PC-3 (cell line): ENCODE measurements around the gene EEF1AKMT4. TPM values are rescaled to one million over a fixed set of nuclear protein-coding genes. Genes with fewer than 3 reads are reported as not detected.
A peak's percentile ranks its signal among the peaks of the same experiment; 100 is the strongest.

Experiments
- ATAC-seq: fragments of 200-7000 bp; cut with Tn5 transposase; 2 replicates; pipeline ENCODE4 v1.9.1; 2020; ENCODE audit warnings: mild to moderate bottlenecking, moderate library complexity
- BruUV-seq: library from RNA; stranded (reverse); fragments of 400-500 nt; replicated peaks from 2 replicates; lab custom pipeline; 2021; lab: Mats Ljungman, UMichigan
- CTCF ChIA-PET: fragments of 300-600 bp; sonication (Branson Sonifier 250); formaldehyde crosslinking; loops from one replicate; lab custom pipeline; 2022; ENCODE audit warnings: antibody characterized with exemption; lab: Charles Lee
- POLR2A ChIA-PET: fragments of 300-600 bp; sonication (Branson Sonifier 250); formaldehyde crosslinking; loops from one replicate; lab custom pipeline; 2022; ENCODE audit warnings: antibody characterized with exemption; ENCODE audit not compliant: unreplicated experiment; lab: Charles Lee
- DNase-seq: peaks from one replicate; pipeline ENCODE4 v3.0.0-alpha.2; 2015
- H2AFZ ChIP-seq: fragments of 300-600 bp; sonication (generic); 2 replicates; pipeline ENCODE4 v1.6.0; 2016; ENCODE audit warnings: antibody characterized with exemption, low read length
- H3F3A ChIP-seq: fragments of 300-600 bp; sonication (generic); one replicate; pipeline ENCODE4 v1.6.0; 2017; ENCODE audit warnings: antibody characterized with exemption, low read length, control low read depth, mild to moderate bottlenecking; ENCODE audit not compliant: unreplicated experiment
- H3K27ac ChIP-seq: fragments of 300-600 bp; sonication (generic); 2 replicates; pipeline ENCODE4 v1.5.1; 2016; ENCODE audit warnings: mild to moderate bottlenecking, low read length
- H3K27me3 ChIP-seq: fragments of 300-600 bp; sonication (generic); 2 replicates; pipeline ENCODE4 v1.6.1; 2016; ENCODE audit warnings: low read length, mixed read lengths
- H3K36me3 ChIP-seq: fragments of 300-600 bp; sonication (generic); 2 replicates; pipeline ENCODE4 v1.6.1; 2016; ENCODE audit warnings: low read depth, mixed run types, low read length, mixed read lengths
- H3K4me1 ChIP-seq: fragments of 300-600 bp; sonication (generic); 2 replicates; pipeline ENCODE4 v1.5.1; 2016; ENCODE audit warnings: low read length; ENCODE audit not compliant: insufficient read depth
- H3K4me2 ChIP-seq: fragments of 300-600 bp; sonication (generic); 2 replicates; pipeline ENCODE4 v1.6.0; 2016; ENCODE audit warnings: low read length
- H3K4me3 ChIP-seq: fragments of 300-600 bp; sonication (generic); 2 replicates; pipeline ENCODE4 v1.5.1; 2016; ENCODE audit warnings: mild to moderate bottlenecking, low read length, mixed read lengths
- H3K79me2 ChIP-seq: fragments of 300-600 bp; sonication (generic); 2 replicates; pipeline ENCODE4 v1.6.1; 2017; ENCODE audit warnings: low read length, mixed read lengths
- H3K9ac ChIP-seq: fragments of 300-600 bp; sonication (generic); 2 replicates; pipeline ENCODE4 v1.6.0; 2016; ENCODE audit warnings: mild to moderate bottlenecking, low read length
- H3K9me2 ChIP-seq: fragments of 300-600 bp; sonication (generic); replicated peaks from 2 replicates; pipeline ENCODE4 v1.6.1; 2016; ENCODE audit warnings: mixed run types, low read length, mixed read lengths
- H3K9me3 ChIP-seq: fragments of 300-600 bp; sonication (generic); 2 replicates; pipeline ENCODE4 v1.6.1; 2016; ENCODE audit warnings: low read length, mixed read lengths
- H4K20me1 ChIP-seq: fragments of 300-600 bp; sonication (generic); 2 replicates; pipeline ENCODE4 v1.6.1; 2016; ENCODE audit warnings: low read length, mixed read lengths
- EZH2 ChIP-seq: fragments of 300-600 bp; sonication (generic); IDR thresholded peaks from one replicate; pipeline ENCODE4 v1.6.1; 2017; ENCODE audit warnings: antibody characterized with exemption, mild to moderate bottlenecking, low read length; ENCODE audit not compliant: unreplicated experiment
- EZH2phosphoT487 ChIP-seq: fragments of 300-600 bp; sonication (generic); IDR thresholded peaks from 2 replicates; pipeline ENCODE4 v1.6.1; 2018; ENCODE audit warnings: mild to moderate bottlenecking, antibody characterized with exemption, low read length, borderline replicate concordance
- intact Hi-C: fragments of 100-400 bp; cut with micrococcal nuclease; formaldehyde crosslinking; loops from 2 replicates; pipeline ENCODE4 v1.9.0; 2023
- total RNA-seq: library from RNA; depleted of rRNA; stranded (reverse); fragments of >200 nt; gene quantifications from 2 replicates; pipeline ENCODE4 v1.2.3, GENCODE V29; 2014
- TF ChIP-seq, protein P1 (sequence below): fragments of 300-600 bp; sonication (generic); conservative IDR thresholded peaks from 2 replicates; pipeline ENCODE4 v1.5.1; 2017; ENCODE audit warnings: antibody characterized with exemption, low read depth, mild to moderate bottlenecking, low read length

EEF1AKMT4 gene
- total RNA-seq, 1 experiment from 2014 or later: 27.3 TPM

DNA sequence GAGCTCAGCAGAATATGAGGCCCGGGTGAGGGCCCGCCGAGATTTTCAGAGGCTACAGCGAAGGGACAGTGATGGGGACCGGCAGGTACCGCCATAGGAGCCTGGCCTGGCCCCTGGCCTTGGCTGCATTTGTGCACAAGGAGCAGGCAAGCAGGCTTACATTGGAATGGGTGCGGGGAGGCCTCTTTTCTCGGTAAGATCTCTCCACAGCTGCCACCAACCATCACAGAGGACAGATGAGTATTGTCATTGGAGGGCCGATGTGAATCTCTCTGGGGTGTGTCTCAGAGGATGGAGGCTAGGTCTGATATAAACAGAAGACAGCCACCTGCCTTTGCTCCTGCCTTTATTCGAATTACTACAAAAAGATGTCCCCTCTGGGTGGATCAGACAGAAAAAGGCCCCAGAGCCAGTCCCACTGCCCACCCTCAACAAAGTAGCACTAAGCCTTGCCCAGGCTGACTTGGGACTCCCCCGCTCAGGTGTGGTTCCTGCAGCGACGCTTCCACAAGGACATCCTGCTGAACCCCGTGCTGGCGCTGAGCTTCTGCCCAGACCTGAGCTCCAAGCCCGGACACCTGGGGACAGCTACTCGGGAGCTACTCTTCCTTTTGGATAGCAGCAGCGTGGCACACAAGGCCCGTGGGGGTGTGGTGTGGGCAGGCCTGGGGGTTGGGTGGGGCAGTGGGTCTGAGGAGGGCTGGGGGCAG lies 14.6 kb upstream of the EEF1AKMT4 start:
- no peak for TF ChIP-seq EZH2
- TF ChIP-seq EZH2phosphoT487: no peak
- TF ChIP-seq, protein P1, sequence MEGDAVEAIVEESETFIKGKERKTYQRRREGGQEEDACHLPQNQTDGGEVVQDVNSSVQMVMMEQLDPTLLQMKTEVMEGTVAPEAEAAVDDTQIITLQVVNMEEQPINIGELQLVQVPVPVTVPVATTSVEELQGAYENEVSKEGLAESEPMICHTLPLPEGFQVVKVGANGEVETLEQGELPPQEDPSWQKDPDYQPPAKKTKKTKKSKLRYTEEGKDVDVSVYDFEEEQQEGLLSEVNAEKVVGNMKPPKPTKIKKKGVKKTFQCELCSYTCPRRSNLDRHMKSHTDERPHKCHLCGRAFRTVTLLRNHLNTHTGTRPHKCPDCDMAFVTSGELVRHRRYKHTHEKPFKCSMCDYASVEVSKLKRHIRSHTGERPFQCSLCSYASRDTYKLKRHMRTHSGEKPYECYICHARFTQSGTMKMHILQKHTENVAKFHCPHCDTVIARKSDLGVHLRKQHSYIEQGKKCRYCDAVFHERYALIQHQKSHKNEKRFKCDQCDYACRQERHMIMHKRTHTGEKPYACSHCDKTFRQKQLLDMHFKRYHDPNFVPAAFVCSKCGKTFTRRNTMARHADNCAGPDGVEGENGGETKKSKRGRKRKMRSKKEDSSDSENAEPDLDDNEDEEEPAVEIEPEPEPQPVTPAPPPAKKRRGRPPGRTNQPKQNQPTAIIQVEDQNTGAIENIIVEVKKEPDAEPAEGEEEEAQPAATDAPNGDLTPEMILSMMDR: no peak
- no peaks in the 10 kb centered on the region for H3K9me3 ChIP-seq
- no peak for DNase-seq
- H2AFZ ChIP-seq: no peak overlapping the region
- ChIA-PET POLR2A (no interaction called here), CTCF (no interaction called here)
- no peak overlapping the region for H3K27ac ChIP-seq
- H4K20me1 ChIP-seq: no peaks in the 10 kb centered on the region
- peaks cover 15% of the 10 kb centered on the region for H3K4me1 ChIP-seq
- no peaks in the 10 kb centered on the region for H3K79me2 ChIP-seq
- peaks cover 7% of the 10 kb centered on the region for H3K27me3 ChIP-seq
- no peak for ATAC-seq
- no peaks in the 10 kb centered on the region for H3F3A ChIP-seq
- intact Hi-C loops: loop anchor here (5.0 kb wide), 1 partner anchor 48 kb away; the partner anchor contains the start of gene ABCF3
- no peak overlapping the region for H3K4me3 ChIP-seq
- H3K36me3 ChIP-seq: no peaks in the 10 kb centered on the region
- H3K4me2 ChIP-seq: peak overlapping the region; percentile 56; the same call in 1 of the 2 replicates
- no peak overlapping the region for H3K9ac ChIP-seq
- H3K9me2 ChIP-seq: no peaks in the 10 kb centered on the region
- no TSS peak for BruUV-seq

DNA sequence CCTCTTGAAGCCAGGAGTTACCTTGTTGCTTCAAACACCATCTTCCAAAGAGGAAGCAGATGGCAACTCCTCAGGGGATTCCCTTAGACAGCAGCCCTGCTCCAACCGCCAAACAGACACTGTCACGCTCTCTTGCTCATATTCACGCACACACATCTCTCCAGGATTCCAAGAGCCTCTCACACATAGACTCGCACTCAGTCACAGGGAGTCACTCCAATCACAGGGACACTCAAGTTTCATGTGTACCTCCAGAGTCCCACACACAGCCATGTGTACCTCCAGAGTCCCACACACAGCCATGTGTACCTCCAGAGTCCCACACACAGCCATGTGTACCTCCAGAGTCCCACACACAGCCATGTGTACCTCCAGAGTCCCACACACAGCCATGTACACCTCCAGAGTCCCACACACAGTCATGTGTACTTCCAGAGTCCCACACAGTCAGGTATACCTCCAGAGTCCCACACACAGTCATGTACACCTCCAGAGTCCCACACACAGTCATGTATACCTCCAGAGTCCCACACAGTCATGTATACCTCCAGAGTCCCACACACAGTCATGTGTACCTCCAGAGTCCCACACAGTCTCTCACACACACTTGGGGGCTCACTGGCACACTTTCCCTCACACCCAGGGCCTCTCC lies 14.0 kb upstream of the EEF1AKMT4 start:
- no peak for DNase-seq
- Histone ChIP-seq H3K79me2 (no peaks in the 10 kb centered on the region), H3K27me3 (peaks cover under 1% of the 10 kb centered on the region), H3K36me3 (no peaks in the 10 kb centered on the region), H3K4me1 (peaks cover 9% of the 10 kb centered on the region), H3K27ac (no peak overlapping the region), H3K4me2 (no peak overlapping the region), H4K20me1 (no peaks in the 10 kb centered on the region), H3K4me3 (no peak overlapping the region), H3F3A (no peaks in the 10 kb centered on the region), H3K9me3 (no peaks in the 10 kb centered on the region), H2AFZ (no peak overlapping the region), H3K9ac (no peak overlapping the region), H3K9me2 (no peaks in the 10 kb centered on the region)
- intact Hi-C loops: no loop called here
- no TSS peak for BruUV-seq
- CTCF ChIA-PET: no interaction called here
- TF ChIP-seq, protein P1: no peak
- TF ChIP-seq EZH2phosphoT487: no peak
- no peak for TF ChIP-seq EZH2
- ATAC-seq: no peak
- POLR2A ChIA-PET: no interaction called here

DNA sequence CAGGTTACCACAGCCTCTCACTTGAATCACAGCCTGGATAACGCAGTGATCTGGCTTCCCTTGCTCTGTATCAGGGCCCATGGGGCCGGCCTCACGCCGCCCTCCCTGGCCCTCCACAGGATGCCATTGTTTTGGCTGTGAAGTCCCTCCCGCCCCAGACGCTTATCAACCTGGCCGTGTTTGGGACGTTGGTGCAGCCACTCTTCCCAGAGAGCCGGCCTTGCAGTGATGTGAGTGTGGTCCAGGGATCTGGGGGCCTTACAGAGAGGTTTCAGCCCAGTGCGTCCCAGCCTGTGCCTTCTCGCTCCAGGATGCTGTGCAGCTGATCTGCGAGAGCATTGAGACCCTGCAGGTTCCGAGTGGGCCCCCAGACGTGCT lies 13.4 kb upstream of the EEF1AKMT4 start:
- no peak for ATAC-seq
- H3F3A ChIP-seq: no peaks in the 10 kb centered on the region
- H3K36me3 ChIP-seq: no peaks in the 10 kb centered on the region
- TF ChIP-seq EZH2: no peak
- TF ChIP-seq EZH2phosphoT487: no peak
- TF ChIP-seq, protein P1: no peak
- no peaks in the 10 kb centered on the region for H3K79me2 ChIP-seq
- no peaks in the 10 kb centered on the region for H3K9me3 ChIP-seq
- DNase-seq: no peak
- no peak overlapping the region for H3K27ac ChIP-seq
- H4K20me1 ChIP-seq: no peaks in the 10 kb centered on the region
- H3K4me3 ChIP-seq: no peak overlapping the region
- no TSS peak for BruUV-seq
- intact Hi-C loops: no loop called here
- no peak overlapping the region for H2AFZ ChIP-seq
- no peak overlapping the region for H3K4me2 ChIP-seq
- ChIA-PET CTCF (no interaction called here), POLR2A (no interaction called here)
- H3K27me3 ChIP-seq: no peaks in the 10 kb centered on the region; the same call in 1 of the 2 replicates
- no peaks in the 10 kb centered on the region for H3K9me2 ChIP-seq
- H3K4me1 ChIP-seq: peaks cover 9% of the 10 kb centered on the region
- H3K9ac ChIP-seq: no peak overlapping the region
